Hepatic stellate cell (primary cell): Measurements from ENCODE around the gene TRIM54.
"Not testable (repeated sequence)": the region's sequence is repeated elsewhere in the genome, so short reads cannot be mapped to it uniquely, and the experiment has no call there.

Experiments used
- DNase-seq: peaks from one replicate; pipeline ENCODE4 v3.0.0; 2011; ENCODE audit warnings: low spot score

TRIM54 gene

GRCh38 chr2:27284996-27285395 lies 2.8 kb downstream of the TRIM54 start:
- DNase-seq, result no peak

GRCh38 chr2:27285481-27285880 lies 3.3 kb downstream of the TRIM54 start:
- DNase-seq, result no peak

GRCh38 chr2:27288610-27289009 lies 6.4 kb downstream of the TRIM54 start:
- no peak for DNase-seq

DNA sequence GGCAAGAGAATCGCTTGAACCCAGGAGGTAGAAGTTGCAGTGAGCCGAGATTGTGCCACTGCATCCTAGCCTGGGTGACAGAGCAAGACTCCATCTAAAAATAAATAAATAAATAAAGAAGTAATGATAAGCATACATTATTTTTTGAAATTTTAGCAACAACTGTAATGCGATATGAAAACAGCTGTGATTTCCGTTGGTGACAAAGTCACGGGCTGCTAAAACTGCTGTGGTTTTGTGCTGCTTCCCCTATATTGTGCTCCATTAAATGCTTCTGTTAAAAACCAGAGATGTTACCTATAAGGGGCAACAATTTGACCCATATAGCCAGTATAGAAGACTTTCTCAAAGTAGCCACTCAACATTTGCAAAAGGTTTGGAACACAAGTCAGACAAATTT lies 8.3 kb downstream of the TRIM54 start:
- no peak for DNase-seq

- no peak for DNase-seq
These were observed 9.6 kb downstream of the TRIM54 start for GRCh38 chr2:27291865-27292264.

- no peak for DNase-seq
These were observed 12.7 kb downstream of the TRIM54 start for GRCh38 chr2:27294928-27295327.

DNA sequence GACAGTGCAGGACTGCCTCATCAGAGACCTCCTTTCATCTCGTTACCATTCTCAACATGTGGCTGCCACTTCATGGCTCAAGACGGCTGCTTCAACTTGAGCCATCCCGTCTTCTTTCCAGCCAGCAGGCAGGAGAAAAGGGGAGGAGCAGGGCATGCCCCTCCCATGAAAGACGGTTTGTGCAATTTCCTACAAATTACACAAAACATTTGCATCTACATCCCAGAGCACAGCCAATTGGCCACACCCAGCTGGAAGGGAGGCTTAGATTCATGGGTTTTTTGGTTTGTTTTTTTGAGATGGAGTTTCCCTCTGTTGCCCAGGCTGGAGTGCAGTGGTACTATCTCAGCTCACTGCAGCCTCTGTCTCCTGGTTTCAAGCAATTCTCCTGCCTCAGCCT lies 14.3 kb downstream of the TRIM54 start:
- DNase-seq, result no peak

DNA sequence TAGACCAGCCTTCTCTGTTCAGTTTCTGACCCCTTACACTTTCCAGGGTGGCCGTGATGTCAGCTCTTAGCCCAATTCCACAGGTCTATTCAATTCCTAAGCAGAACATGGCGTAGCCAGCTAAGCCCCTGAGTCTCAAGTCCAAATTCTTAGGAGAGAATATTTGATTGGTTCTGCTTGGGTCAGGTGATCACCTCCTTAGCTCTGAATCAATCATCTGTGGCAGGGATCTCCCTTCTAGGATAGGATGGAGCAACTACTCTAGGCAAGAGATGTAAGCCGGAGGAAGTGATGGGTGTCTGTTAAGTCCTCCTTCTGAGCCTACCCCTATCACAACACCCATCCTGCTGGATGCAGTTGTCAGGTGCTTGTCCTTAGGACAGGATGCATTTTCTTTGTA lies 15.0 kb downstream of the TRIM54 start:
- DNase-seq, result no peak

- DNase-seq, result no peak
These were observed 16.3 kb downstream of the TRIM54 start for GRCh38 chr2:27298391-27299080.

DNA sequence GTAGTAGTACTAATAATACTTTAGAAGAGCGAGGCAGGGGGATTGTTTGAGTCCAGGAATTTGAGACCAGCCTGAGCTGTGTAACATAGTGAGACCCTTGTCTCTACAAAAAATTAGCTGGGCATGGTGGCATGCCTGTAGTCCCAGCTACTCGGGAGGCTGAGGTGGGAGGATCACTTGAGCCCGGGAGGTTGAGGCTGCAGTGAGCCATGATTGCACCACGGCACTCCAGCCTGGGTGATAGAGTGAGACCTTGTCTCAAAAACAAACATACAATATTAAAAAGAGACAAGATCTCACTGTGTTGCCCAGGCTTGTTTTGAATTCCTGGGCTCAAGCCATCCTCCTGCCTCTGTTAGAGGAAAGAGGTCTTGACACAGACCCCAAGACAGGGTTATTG lies 18.4 kb downstream of the TRIM54 start:
- not testable (repeated sequence) for DNase-seq

GRCh38 chr2:27303093-27304025 lies 21.1 kb downstream of the TRIM54 start:
- peak; percentile 79 for DNase-seq

DNA sequence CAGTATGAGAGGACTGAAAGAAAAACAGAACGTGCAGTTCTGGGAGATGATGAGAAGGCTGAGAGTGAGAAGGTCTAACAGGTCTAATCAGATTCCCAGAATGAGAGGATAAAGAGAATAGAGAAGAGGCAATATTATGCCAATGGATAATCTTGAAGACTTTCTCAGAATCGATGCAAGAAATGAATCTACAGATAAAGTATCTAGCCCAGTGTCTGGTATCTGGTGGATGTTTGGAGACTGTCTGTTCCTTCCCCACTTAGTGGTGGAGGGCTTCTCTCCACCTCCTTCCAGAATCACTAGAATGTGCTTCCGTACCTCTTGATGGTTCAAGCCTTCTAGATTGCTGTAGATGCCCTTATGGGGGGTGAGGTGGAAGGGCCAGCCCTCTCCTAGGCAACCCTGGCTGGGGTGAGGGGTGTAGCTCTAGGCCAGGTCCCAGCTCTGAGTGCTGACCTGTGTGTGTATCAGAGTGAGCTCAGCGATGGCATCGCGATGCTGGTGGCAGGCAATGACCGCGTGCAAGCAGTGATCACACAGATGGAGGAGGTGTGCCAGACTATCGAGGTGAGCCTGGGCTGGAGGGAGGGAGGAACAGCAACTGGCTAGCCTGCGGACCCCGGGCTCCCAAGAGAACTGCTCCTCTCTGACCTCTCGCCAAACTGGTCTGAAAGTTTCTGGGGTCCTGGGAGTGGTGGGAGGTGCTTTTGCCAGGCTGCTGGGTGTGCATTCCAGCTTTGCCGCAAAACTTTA lies 22.4 kb downstream of the TRIM54 start:
- DNase-seq, result no peak

DNA sequence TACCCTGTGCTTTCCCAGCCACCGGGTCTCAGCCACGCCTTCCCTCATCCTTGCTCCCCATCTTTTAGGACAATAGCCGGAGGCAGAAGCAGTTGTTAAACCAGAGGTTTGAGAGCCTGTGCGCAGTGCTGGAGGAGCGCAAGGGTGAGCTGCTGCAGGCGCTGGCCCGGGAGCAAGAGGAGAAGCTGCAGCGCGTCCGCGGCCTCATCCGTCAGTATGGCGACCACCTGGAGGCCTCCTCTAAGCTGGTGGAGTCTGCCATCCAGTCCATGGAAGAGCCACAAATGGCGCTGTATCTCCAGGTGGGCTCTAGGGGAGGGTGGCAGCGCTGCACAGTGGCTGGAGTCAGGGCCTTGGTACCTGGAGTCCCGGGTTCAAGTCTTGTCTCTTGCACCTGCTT lies 23.3 kb downstream of the TRIM54 start:
- DNase-seq, result no peak

GRCh38 chr2:27306136-27306535 lies 23.9 kb downstream of the TRIM54 start:
- DNase-seq, result no peak

DNA sequence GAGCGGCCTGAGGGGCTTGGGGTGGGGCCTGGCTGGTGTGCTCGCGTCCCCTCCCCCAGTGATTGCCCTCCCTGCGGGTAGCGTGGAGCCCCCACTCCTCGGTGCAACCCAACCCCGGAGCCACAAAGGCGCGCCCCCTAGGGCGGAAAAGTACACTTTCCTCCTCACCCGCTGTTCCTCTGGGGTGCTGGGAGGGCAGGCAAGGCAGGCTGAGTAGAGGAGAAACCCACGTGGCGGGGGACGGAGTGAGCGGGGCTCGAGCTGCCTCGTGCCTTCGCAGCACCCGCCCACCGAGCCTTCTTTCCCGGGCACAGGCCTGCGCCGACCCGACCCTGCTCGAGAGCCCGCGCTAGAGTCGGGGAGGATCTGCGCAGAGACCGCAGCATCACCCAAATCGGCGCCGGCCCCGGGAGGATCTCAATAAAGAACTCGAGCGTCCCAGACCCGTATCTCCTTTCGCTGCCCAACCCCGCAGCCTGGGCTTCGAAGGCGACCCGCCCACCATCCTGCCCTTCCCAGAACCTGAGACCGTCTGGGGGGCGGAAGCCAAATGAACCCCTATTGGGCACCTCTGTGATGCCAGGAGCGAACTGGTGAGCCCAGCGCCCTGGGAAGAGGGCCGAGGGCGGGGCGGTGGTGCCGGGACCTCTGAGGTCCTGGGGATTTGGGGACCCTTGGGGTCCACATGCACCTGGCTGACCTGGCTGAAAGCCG lies 24.5 kb downstream of the TRIM54 start:
- DNase-seq, result no peak

GRCh38 chr2:27307287-27307544 lies 25.0 kb downstream of the TRIM54 start:
- no peak for DNase-seq

DNA sequence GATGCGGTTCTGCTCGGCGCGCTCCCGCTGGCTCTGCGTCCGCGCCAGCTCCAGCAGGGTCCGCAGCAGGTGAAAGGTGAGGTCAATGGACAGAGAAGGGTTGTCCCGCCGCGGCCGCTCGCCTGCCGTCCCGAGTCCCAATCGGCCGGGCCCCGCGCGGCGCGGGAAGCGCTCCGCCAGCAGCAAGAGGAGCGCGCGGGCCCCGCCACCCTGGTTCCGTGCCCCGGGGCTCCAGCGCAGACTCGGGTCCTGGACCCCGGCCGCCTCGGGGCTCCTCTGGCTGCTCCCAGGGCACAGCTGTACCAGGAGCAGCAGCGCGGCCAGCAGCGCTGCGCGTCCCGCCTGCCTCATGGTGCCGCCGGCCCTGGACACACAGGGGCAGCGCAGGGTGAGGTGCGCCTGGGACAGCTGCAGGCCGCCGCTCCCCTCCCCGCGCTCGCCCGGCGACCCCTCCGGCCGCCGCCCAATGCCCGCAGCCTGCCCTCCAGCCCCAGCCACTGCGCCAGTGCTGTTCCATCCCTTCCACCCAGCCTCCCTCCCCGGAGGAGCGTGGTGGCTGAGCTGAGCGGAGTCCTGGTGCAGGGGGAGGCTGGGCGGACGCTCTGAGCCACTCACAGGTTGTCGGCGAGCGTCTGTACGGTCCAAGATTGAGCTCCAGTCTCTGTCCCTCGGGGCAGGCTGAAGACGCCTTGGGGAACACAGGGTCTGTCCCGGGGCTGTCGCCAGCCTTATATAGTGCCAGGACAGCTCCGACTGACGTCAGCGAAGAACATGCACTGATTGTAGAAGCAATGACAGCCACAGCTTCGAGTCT lies 25.5 kb downstream of the TRIM54 start:
- DNase-seq, result no peak

DNA sequence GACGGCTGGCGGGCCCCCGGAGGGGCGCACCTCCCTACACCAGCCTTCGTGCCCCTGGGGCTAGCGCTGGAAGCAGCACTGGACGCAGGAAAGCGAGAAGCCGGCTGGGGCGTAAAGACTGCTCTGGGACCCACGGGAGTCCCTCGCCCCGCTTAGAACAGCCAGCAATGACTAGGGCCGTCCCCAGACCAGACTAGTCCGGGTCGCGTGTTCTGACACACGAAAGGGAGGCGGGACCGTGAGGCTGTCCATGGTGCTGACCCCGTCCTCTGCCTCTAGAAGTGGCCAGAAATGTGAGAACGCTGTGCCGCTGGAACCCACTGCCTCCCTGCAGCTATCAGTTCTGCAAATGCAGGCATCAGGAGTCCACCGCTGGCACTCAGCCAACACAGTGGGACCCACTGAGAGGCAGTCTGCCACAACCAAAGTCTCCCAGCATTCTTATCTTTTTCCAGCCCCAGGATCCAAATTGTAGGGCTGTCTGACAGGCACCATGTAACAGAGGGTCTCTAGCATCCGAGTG lies 26.2 kb downstream of the TRIM54 start, which contains the start of gene UCN:
Gene UCN (minus strand): TSS at position 87 of the 523 bp plus-strand sequence. CDS start 550 bp downstream, outside the sequence.
- peak; percentile 68 for DNase-seq

- no peak for DNase-seq
These were observed 27.4 kb downstream of the TRIM54 start for GRCh38 chr2:27309651-27310050.

DNA sequence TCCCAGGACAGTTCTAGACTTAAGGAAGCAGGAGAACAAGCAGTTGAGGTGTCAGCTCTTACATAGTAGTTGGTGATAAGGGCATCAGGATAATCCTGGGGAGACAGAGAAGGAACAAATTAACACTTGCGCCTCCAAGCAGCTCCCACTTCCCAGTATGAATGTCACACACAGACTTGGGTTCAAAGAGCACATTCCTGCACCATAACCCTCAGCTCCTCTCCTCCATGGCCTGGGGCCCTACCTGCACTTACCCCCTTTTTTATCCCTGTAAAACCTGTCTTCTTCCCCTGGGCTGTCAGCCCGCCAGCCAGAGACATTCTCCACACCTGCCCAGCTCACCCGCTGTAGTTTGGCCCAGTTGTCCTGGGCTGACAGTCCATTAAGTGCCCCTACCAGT lies 29.9 kb downstream of the TRIM54 start:
- DNase-seq, result no peak
